H1 (cell line): Measurements from ENCODE around the gene NAGLU. TPM values are rescaled to one million over a fixed set of nuclear protein-coding genes. Genes with fewer than 3 reads are reported as not detected.
A peak's percentile ranks its signal among the peaks of the same experiment; 100 is the strongest.

ENCODE experiments used
- ASH2L ChIP-seq: fragments of 200-600, 300-600 bp; sonication (generic); IDR thresholded peaks from one replicate; pipeline ENCODE4 v1.7.1; 2017; ENCODE audit warnings: low read length
- BRCA1 ChIP-seq: IDR thresholded peaks from 2 replicates; pipeline ENCODE4 v1.6.1; 2012; ENCODE audit warnings: low read depth, low read length, improper control_type of control experiment
- CEBPB ChIP-seq: IDR thresholded peaks from 2 replicates; pipeline ENCODE4 v1.6.1; 2012; ENCODE audit warnings: low read depth, low read length
- CREB1 ChIP-seq: IDR thresholded peaks from 2 replicates; pipeline ENCODE4 v1.6.1; 2012; ENCODE audit warnings: inconsistent platforms
- EZH2 ChIP-seq: fragments of 200-600 bp; sonication (generic); IDR thresholded peaks from 2 replicates; pipeline ENCODE4 v1.7.1; 2012; ENCODE audit warnings: low read depth, mild to moderate bottlenecking, moderate library complexity, low read length, inconsistent platforms; ENCODE audit not compliant: severe bottlenecking
- FOSL1 ChIP-seq: IDR thresholded peaks from 2 replicates; pipeline ENCODE4 v1.6.1; 2011; ENCODE audit warnings: mild to moderate bottlenecking, low read depth, low read length, moderate library complexity; ENCODE audit not compliant: insufficient read depth
- GABPA ChIP-seq: IDR thresholded peaks from 2 replicates; pipeline ENCODE4 v1.6.1; 2011; ENCODE audit warnings: mild to moderate bottlenecking, low read length, moderate library complexity, borderline replicate concordance; ENCODE audit not compliant: insufficient read depth
- GTF2F1 ChIP-seq: IDR thresholded peaks from 2 replicates; pipeline ENCODE4 v1.6.1; 2012; ENCODE audit warnings: low read depth, low read length, improper control_type of control experiment, borderline replicate concordance
- HDAC2 ChIP-seq, 2 experiments: fragments of 300-600 bp in 1 of 2; sonication (generic) in 1 of 2; IDR thresholded peaks; 2 replicates each; pipeline ENCODE4 v1.6.1; 2011 to 2012; ENCODE audit warnings: low read depth in 2 of 2, low read length in 2 of 2, mild to moderate bottlenecking in 2 of 2, moderate library complexity in 2 of 2, borderline replicate concordance in 1 of 2, inconsistent platforms in 1 of 2
- KDM1A ChIP-seq: fragments of 200-600, 300-600 bp; sonication (generic); IDR thresholded peaks from 2 replicates; pipeline ENCODE4 v1.7.1; 2016; ENCODE audit warnings: mild to moderate bottlenecking, low read length, borderline replicate concordance
- KDM4A ChIP-seq: IDR thresholded peaks from one replicate; pipeline ENCODE4 v1.7.1; 2012; ENCODE audit warnings: low read depth, mild to moderate bottlenecking, moderate library complexity, low read length, inconsistent platforms; ENCODE audit not compliant: severe bottlenecking
- KDM5A ChIP-seq: fragments of 200-600 bp; IDR thresholded peaks from 2 replicates; pipeline ENCODE4 v1.7.1; 2012; ENCODE audit warnings: mild to moderate bottlenecking, low read length, inconsistent platforms, mixed read lengths
- POLR2AphosphoS5 ChIP-seq: IDR thresholded peaks from 2 replicates; pipeline ENCODE4 v1.6.1; 2011; ENCODE audit warnings: low read depth, low read length
- RAD21 ChIP-seq, 2 experiments: IDR thresholded peaks in 1 of 2; conservative IDR thresholded peaks in 1 of 2; 2 replicates each; pipeline ENCODE4 v1.6.1; 2011; ENCODE audit warnings: low read depth in 2 of 2, low read length in 2 of 2, improper control_type of control experiment in 1 of 2, inconsistent platforms in 1 of 2, mild to moderate bottlenecking in 1 of 2, moderate library complexity in 1 of 2
- RBBP5 ChIP-seq: IDR thresholded peaks from 2 replicates; pipeline ENCODE4 v1.7.1; 2012; ENCODE audit warnings: low read depth, mild to moderate bottlenecking, inconsistent platforms, low read length, moderate library complexity, borderline replicate concordance
- SP2 ChIP-seq: IDR thresholded peaks from 2 replicates; pipeline ENCODE4 v1.6.1; 2012; ENCODE audit warnings: mild to moderate bottlenecking, low read length, inconsistent platforms
- SP4 ChIP-seq: IDR thresholded peaks from 2 replicates; pipeline ENCODE4 v1.6.1; 2012; ENCODE audit warnings: low read length, inconsistent platforms
- SUZ12 ChIP-seq: fragments of 200-600 bp; sonication (generic); IDR thresholded peaks from 2 replicates; pipeline ENCODE4 v1.6.1; 2012; ENCODE audit warnings: mild to moderate bottlenecking, inconsistent platforms, low read length, moderate library complexity, mixed read lengths
- TAF7 ChIP-seq: optimal IDR thresholded peaks from 2 replicates; pipeline ENCODE3; 2011; ENCODE audit warnings: low read depth, mild to moderate bottlenecking, inconsistent platforms, low read length, moderate library complexity, borderline replicate concordance
- TCF12 ChIP-seq: IDR thresholded peaks from 2 replicates; pipeline ENCODE4 v1.6.1; 2011; ENCODE audit warnings: low read depth, mild to moderate bottlenecking, low read length
- TEAD4 ChIP-seq: IDR thresholded peaks from 2 replicates; pipeline ENCODE4 v1.6.1; 2012; ENCODE audit warnings: low read depth, low read length, inconsistent platforms, mixed read lengths
- polyA plus RNA-seq, 7 experiments: library from polyadenylated mRNA; depleted of rRNA in 3 of 7; stranded (reverse) in 5 of 7; unstranded in 2 of 7; fragments of >200 nt in 5 of 7; fragments of 200-250 nt in 2 of 7; gene quantifications; 1 replicate in 5 of 7; 2 replicates in 1 of 7; 4 replicates in 1 of 7; pipeline versions ENCODE4 v1.2.1 to v1.2.3, GENCODE V29; 2011 to 2013; ENCODE audit warnings: missing spikeins in 2 of 7, mixed read lengths in 2 of 7
- total RNA-seq: library from RNA; stranded (reverse); fragmentation: NEBNext Ultra II Directional; extraction: Animal tissue kit (Norgen Biotek cat#: 25700); gene quantifications from 2 replicates; pipeline ENCODE4 v1.2.1, GENCODE V29; 2021
- TF ChIP-seq, protein P1 (sequence below): IDR thresholded peaks from 2 replicates; pipeline ENCODE4 v1.6.1; 2012; ENCODE audit warnings: inconsistent platforms
- TF ChIP-seq, protein P2 (sequence below): IDR thresholded peaks from 2 replicates; pipeline ENCODE4 v1.6.1; 2012; ENCODE audit warnings: inconsistent platforms

NAGLU gene
- total and polyA plus RNA-seq, 2 of the 8 experiments (the other 6 are each of a cell fraction or from before 2014, with no cell fraction given), result 21.3 to 21.6 TPM

DNA sequence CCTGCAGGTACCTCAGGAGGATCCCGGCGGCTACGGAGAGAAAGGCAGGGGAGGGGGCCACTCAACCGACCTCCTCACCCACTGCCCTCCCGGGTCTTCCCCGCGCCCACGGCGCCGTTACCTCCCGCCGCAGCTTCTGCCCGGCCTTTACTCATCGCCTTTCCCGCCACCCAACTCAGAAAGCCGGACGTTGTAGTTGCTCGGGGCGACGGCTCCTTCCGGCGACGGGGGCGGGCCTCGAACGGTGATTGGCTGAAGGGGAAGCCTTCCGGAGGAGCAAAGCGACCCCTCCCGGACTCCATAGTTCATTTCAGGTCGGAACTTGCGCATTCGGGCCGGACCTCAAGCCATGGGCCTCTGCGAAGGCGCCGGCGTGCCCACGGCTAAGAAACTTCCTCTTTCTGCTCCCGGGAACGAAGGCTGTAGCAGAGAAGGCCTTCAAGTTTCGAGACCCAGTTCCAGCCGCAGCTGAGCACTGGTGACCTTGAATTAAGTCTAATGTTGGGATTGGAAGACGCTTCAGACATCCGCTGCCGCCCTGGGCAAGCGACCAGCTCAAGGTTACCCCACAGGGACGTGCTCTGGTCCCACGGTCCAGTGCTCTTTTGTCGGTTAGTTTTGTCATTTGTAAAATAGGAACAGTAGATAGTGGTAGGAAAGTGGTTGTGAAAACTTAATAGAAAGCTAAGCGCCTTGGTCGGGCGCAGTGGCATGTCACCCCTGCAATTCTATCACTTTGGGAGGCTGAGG, 41.7 kb downstream of the NAGLU start, which contains the start of gene PSMC3IP (continued):
- TF ChIP-seq EZH2 (no peak), TAF7 (peak; percentile 68), ASH2L (peak; percentile 77), RBBP5 (no peak), KDM4A (peak; percentile 70), CREB1 (peak; percentile 86), FOSL1 (no peak), RAD21 (IDR thresholded peaks at IDR 0.05 in 1 of 2, conservative IDR thresholded peaks at IDR 0.05 in 1 of 2; ENCODE audit: low read depth in 2 of 2, low read length in 2 of 2) (peak in 1 of 2 experiments; percentile 18; a peak in 1 of 4 replicates), SP2 (peak; percentile 24; the same call in 1 of the 2 replicates), TCF12 (no peak), HDAC2 (IDR thresholded peaks at IDR 0.05; ENCODE audit: borderline replicate concordance in 1 of 2, low read depth in 2 of 2, low read length in 2 of 2) (peak in 1 of 2 experiments; percentile 49; a peak in 1 of 4 replicates), GABPA (peak; percentile 95), KDM1A (no peak), CEBPB (no peak), KDM5A (peak; percentile 58; the same call in 1 of the 2 replicates), TEAD4 (no peak), GTF2F1 (no peak), SP4 (no peak), SUZ12 (no peak), BRCA1 (no peak), POLR2AphosphoS5 (peak; percentile 75)
- TF ChIP-seq, protein P1, sequence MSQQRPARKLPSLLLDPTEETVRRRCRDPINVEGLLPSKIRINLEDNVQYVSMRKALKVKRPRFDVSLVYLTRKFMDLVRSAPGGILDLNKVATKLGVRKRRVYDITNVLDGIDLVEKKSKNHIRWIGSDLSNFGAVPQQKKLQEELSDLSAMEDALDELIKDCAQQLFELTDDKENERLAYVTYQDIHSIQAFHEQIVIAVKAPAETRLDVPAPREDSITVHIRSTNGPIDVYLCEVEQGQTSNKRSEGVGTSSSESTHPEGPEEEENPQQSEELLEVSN, result peak; percentile 69
- TF ChIP-seq, protein P2, sequence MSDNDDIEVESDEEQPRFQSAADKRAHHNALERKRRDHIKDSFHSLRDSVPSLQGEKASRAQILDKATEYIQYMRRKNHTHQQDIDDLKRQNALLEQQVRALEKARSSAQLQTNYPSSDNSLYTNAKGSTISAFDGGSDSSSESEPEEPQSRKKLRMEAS, result peak; percentile 47; the same call in 1 of the 2 replicates
